ENCODE data around the gene ADD2.

Gene ADD2

GRCh38 chr2:70765507-70765906 is 2.5 kb downstream of the ADD2 start:
- Histone ChIP-seq H3K4me3 (ENCODE audit: low read length) (peak overlapping the region; percentile 80), H3K9me3 (ENCODE audit: insufficient read depth, low read depth, low read length) (no peaks in the 10 kb centered on the region), H3K27me3 (ENCODE audit: insufficient read depth, low read length) (no peaks in the 10 kb centered on the region; the same call in 1 of the 2 replicates), H3K27ac (ENCODE audit: low read depth, low read length) (no peak overlapping the region), H3K36me3 (ENCODE audit: insufficient read depth, low read length) (no peaks in the 10 kb centered on the region), H3K4me1 (ENCODE audit: insufficient read depth, low read length) (peaks cover 33% of the 10 kb centered on the region), H3K9ac (ENCODE audit: low read depth, low read length) (no peak overlapping the region)
- WGBS: 90% methylated on average over 7 of the region's 7 CpGs

GRCh38 chr2:70759446-70759845 is 8.6 kb downstream of the ADD2 start:
- H3K36me3 ChIP-seq (ENCODE audit: insufficient read depth, low read length): no peaks in the 10 kb centered on the region
- WGBS: 74% methylated on average over 1 of the region's 1 CpG
- H3K27me3 ChIP-seq (ENCODE audit: insufficient read depth, low read length): no peaks in the 10 kb centered on the region
- H3K4me1 ChIP-seq (ENCODE audit: insufficient read depth, low read length): peaks cover 20% of the 10 kb centered on the region
- no peaks in the 10 kb centered on the region for H3K9me3 ChIP-seq (ENCODE audit: insufficient read depth, low read depth, low read length)
- no peak overlapping the region for H3K27ac ChIP-seq (ENCODE audit: low read depth, low read length)
- no peak overlapping the region for H3K4me3 ChIP-seq (ENCODE audit: low read length)
- no peak overlapping the region for H3K9ac ChIP-seq (ENCODE audit: low read depth, low read length)

- peaks cover 28% of the 10 kb centered on the region for H3K4me1 ChIP-seq (ENCODE audit: insufficient read depth, low read length)
- no peak overlapping the region for H3K27ac ChIP-seq (ENCODE audit: low read depth, low read length)
- no peaks in the 10 kb centered on the region for H3K9me3 ChIP-seq (ENCODE audit: insufficient read depth, low read depth, low read length)
- no peaks in the 10 kb centered on the region for H3K36me3 ChIP-seq (ENCODE audit: insufficient read depth, low read length)
- no peak overlapping the region for H3K4me3 ChIP-seq (ENCODE audit: low read length)
- WGBS: 98% methylated on average over 7 of the region's 7 CpGs
- no peak overlapping the region for H3K9ac ChIP-seq (ENCODE audit: low read depth, low read length)
- no peaks in the 10 kb centered on the region for H3K27me3 ChIP-seq (ENCODE audit: insufficient read depth, low read length)
Measured at GRCh38 chr2:70757966-70758365, 10.0 kb downstream of the ADD2 start.

- no peaks in the 10 kb centered on the region for H3K36me3 ChIP-seq (ENCODE audit: insufficient read depth, low read length)
- H3K27ac ChIP-seq (ENCODE audit: low read depth, low read length): no peak overlapping the region
- no peak overlapping the region for H3K9ac ChIP-seq (ENCODE audit: low read depth, low read length)
- 93% methylated on average over 4 of the region's 4 CpGs for WGBS
- H3K4me1 ChIP-seq (ENCODE audit: insufficient read depth, low read length): peaks cover 31% of the 10 kb centered on the region
- no peaks in the 10 kb centered on the region for H3K9me3 ChIP-seq (ENCODE audit: insufficient read depth, low read depth, low read length)
- no peak overlapping the region for H3K4me3 ChIP-seq (ENCODE audit: low read length)
- no peaks in the 10 kb centered on the region for H3K27me3 ChIP-seq (ENCODE audit: insufficient read depth, low read length)
Measured at GRCh38 chr2:70757360-70757759, 10.6 kb downstream of the ADD2 start.

- Histone ChIP-seq H3K36me3 (ENCODE audit: insufficient read depth, low read length) (no peaks in the 10 kb centered on the region), H3K9me3 (ENCODE audit: insufficient read depth, low read depth, low read length) (no peaks in the 10 kb centered on the region), H3K4me3 (ENCODE audit: low read length) (no peak overlapping the region), H3K27ac (ENCODE audit: low read depth, low read length) (no peak overlapping the region), H3K4me1 (ENCODE audit: insufficient read depth, low read length) (peaks cover 38% of the 10 kb centered on the region), H3K9ac (ENCODE audit: low read depth, low read length) (no peak overlapping the region), H3K27me3 (ENCODE audit: insufficient read depth, low read length) (no peaks in the 10 kb centered on the region)
- WGBS: 100% methylated on average over 3 of the region's 3 CpGs
Measured at GRCh38 chr2:70756128-70756527, 11.9 kb downstream of the ADD2 start.

GRCh38 chr2:70753902-70754301 is 14.1 kb downstream of the ADD2 start:
- no peak overlapping the region for H3K4me3 ChIP-seq (ENCODE audit: low read length)
- H3K9me3 ChIP-seq (ENCODE audit: insufficient read depth, low read depth, low read length): no peaks in the 10 kb centered on the region
- H3K36me3 ChIP-seq (ENCODE audit: insufficient read depth, low read length): no peaks in the 10 kb centered on the region
- no peaks in the 10 kb centered on the region for H3K27me3 ChIP-seq (ENCODE audit: insufficient read depth, low read length)
- no peak overlapping the region for H3K9ac ChIP-seq (ENCODE audit: low read depth, low read length)
- 90% methylated on average over 4 of the region's 4 CpGs for WGBS
- H3K27ac ChIP-seq (ENCODE audit: low read depth, low read length): no peak overlapping the region
- H3K4me1 ChIP-seq (ENCODE audit: insufficient read depth, low read length): peaks cover 39% of the 10 kb centered on the region

GRCh38 chr2:70753031-70753430 is 15.0 kb downstream of the ADD2 start:
- H3K9ac ChIP-seq (ENCODE audit: low read depth, low read length): no peak overlapping the region
- H3K9me3 ChIP-seq (ENCODE audit: insufficient read depth, low read depth, low read length): no peaks in the 10 kb centered on the region
- no peaks in the 10 kb centered on the region for H3K27me3 ChIP-seq (ENCODE audit: insufficient read depth, low read length)
- H3K36me3 ChIP-seq (ENCODE audit: insufficient read depth, low read length): no peaks in the 10 kb centered on the region
- H3K27ac ChIP-seq (ENCODE audit: low read depth, low read length): no peak overlapping the region; the same call in 1 of the 2 replicates
- H3K4me3 ChIP-seq (ENCODE audit: low read length): no peak overlapping the region
- H3K4me1 ChIP-seq (ENCODE audit: insufficient read depth, low read length): peaks cover 46% of the 10 kb centered on the region

- H3K4me3 ChIP-seq (ENCODE audit: low read length): no peak overlapping the region
- H3K36me3 ChIP-seq (ENCODE audit: insufficient read depth, low read length): no peaks in the 10 kb centered on the region
- 73% methylated on average over 1 of the region's 1 CpG for WGBS
- peaks cover 41% of the 10 kb centered on the region for H3K4me1 ChIP-seq (ENCODE audit: insufficient read depth, low read length)
- no peaks in the 10 kb centered on the region for H3K27me3 ChIP-seq (ENCODE audit: insufficient read depth, low read length)
- H3K9ac ChIP-seq (ENCODE audit: low read depth, low read length): no peak overlapping the region
- H3K9me3 ChIP-seq (ENCODE audit: insufficient read depth, low read depth, low read length): no peaks in the 10 kb centered on the region
- H3K27ac ChIP-seq (ENCODE audit: low read depth, low read length): no peak overlapping the region
Measured at GRCh38 chr2:70752396-70752795, 15.6 kb downstream of the ADD2 start.

- Histone ChIP-seq H3K4me1 (ENCODE audit: insufficient read depth, low read length) (peaks cover 39% of the 10 kb centered on the region), H3K27ac (ENCODE audit: low read depth, low read length) (no peak overlapping the region), H3K9ac (ENCODE audit: low read depth, low read length) (no peak overlapping the region), H3K9me3 (ENCODE audit: insufficient read depth, low read depth, low read length) (no peaks in the 10 kb centered on the region), H3K4me3 (ENCODE audit: low read length) (no peak overlapping the region), H3K36me3 (ENCODE audit: insufficient read depth, low read length) (no peaks in the 10 kb centered on the region), H3K27me3 (ENCODE audit: insufficient read depth, low read length) (no peaks in the 10 kb centered on the region)
- WGBS: 92% methylated on average over 4 of the region's 4 CpGs
Measured at GRCh38 chr2:70751881-70752280, 16.1 kb downstream of the ADD2 start.

GRCh38 chr2:70750320-70750719 is 17.7 kb downstream of the ADD2 start:
- WGBS: 86% methylated on average over 1 of the region's 1 CpG
- no peak overlapping the region for H3K27ac ChIP-seq (ENCODE audit: low read depth, low read length)
- H3K36me3 ChIP-seq (ENCODE audit: insufficient read depth, low read length): no peaks in the 10 kb centered on the region
- H3K4me3 ChIP-seq (ENCODE audit: low read length): no peak overlapping the region
- H3K9me3 ChIP-seq (ENCODE audit: insufficient read depth, low read depth, low read length): no peaks in the 10 kb centered on the region
- no peaks in the 10 kb centered on the region for H3K27me3 ChIP-seq (ENCODE audit: insufficient read depth, low read length)
- H3K9ac ChIP-seq (ENCODE audit: low read depth, low read length): no peak overlapping the region
- H3K4me1 ChIP-seq (ENCODE audit: insufficient read depth, low read length): peaks cover 55% of the 10 kb centered on the region

- peaks cover 48% of the 10 kb centered on the region for H3K4me1 ChIP-seq (ENCODE audit: insufficient read depth, low read length)
- H3K36me3 ChIP-seq (ENCODE audit: insufficient read depth, low read length): no peaks in the 10 kb centered on the region
- WGBS: 30% methylated on average over 1 of the region's 1 CpG
- H3K27me3 ChIP-seq (ENCODE audit: insufficient read depth, low read length): no peaks in the 10 kb centered on the region
- H3K27ac ChIP-seq (ENCODE audit: low read depth, low read length): peak overlapping the region; percentile 14; the same call in 1 of the 2 replicates
- no peak overlapping the region for H3K4me3 ChIP-seq (ENCODE audit: low read length)
- no peak overlapping the region for H3K9ac ChIP-seq (ENCODE audit: low read depth, low read length)
- no peaks in the 10 kb centered on the region for H3K9me3 ChIP-seq (ENCODE audit: insufficient read depth, low read depth, low read length)
Measured at GRCh38 chr2:70748002-70748784, 19.8 kb downstream of the ADD2 start.

- Histone ChIP-seq H3K9ac (ENCODE audit: low read depth, low read length) (no peak overlapping the region), H3K27ac (ENCODE audit: low read depth, low read length) (no peak overlapping the region), H3K4me3 (ENCODE audit: low read length) (no peak overlapping the region), H3K36me3 (ENCODE audit: insufficient read depth, low read length) (no peaks in the 10 kb centered on the region), H3K4me1 (ENCODE audit: insufficient read depth, low read length) (peaks cover 43% of the 10 kb centered on the region), H3K27me3 (ENCODE audit: insufficient read depth, low read length) (no peaks in the 10 kb centered on the region), H3K9me3 (ENCODE audit: insufficient read depth, low read depth, low read length) (no peaks in the 10 kb centered on the region)
- 95% methylated on average over 3 of the region's 3 CpGs for WGBS
Measured at GRCh38 chr2:70747284-70747683, 20.7 kb downstream of the ADD2 start.

Measured in HUES64 (cell line).